Inflammatory macrophage treated with lipopolysaccharide for 1 hour (primary cell): ENCODE measurements around the gene NDC80.
"Not testable (repeated sequence)": the region's sequence is repeated elsewhere in the genome, so short reads cannot be mapped to it uniquely, and the experiment has no call there.

ENCODE experiments used
- DNase-seq, 2 donors: peaks; one replicate each; pipeline ENCODE4 v3.0.0-alpha.2; 2020 to 2022

Gene NDC80

DNA sequence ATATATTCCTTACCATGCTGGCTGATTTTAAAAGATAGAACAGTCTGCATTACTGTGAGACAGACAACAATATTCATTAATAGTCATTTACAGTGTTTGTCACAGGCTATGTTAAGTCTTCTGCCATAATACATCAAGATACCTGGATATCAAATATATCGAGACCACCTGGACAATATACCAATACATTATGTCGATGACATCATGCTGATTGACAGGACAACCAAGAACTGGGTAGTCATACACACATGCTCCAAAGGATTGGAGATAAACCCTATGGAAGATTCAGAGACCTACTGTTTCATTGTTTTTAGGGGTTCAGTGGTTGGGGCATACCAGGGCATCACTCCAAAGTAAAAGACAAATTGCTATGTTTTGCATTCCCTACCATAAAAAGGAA lies 57.6 kb downstream of the NDC80 start:
- no peak for DNase-seq

DNA sequence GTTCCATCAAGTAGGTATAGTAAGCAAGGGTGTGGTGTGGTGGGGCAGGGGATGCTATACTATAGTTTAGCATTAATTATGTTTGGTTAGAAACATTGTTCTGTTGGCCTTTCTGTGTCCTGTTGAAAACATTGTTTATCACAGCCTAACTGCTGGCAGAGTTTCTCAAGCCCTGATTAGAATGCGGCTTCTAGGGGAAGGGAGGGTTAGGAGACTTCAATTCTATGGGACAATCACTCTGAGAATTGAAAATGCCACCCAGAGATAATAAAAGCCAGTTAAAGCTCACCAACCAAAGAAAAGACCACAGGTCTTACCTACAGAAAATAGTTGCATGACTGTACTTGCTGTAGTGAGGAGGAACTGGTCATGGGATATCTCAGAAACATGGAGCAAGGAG lies 64.2 kb downstream of the NDC80 start:
- DNase-seq, result no peak

DNA sequence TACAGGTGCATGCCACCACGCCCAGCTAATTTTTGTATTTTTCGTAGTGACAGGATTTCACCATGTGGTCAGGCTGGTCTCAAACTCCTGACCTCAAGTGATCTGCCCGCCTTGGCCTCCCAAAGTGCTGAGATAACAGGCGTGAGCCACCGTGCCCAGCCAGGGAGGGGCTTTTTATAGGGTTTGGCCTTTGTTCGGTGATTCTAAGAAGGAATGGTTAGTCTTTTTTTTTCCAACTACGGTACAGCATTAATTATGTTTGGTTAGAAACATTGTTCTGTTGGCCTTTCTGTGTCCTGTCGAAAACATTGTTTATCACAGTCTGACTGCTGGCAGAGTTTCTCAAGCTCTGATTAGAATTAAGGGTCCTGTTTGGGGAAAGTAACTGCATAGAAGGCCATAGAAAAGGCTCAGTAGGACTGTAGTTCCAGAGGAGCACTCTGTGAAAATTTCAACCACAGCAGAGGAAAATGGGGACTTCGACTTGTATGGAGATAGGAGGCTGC lies 64.8 kb downstream of the NDC80 start:
- DNase-seq, result no peak

DNA sequence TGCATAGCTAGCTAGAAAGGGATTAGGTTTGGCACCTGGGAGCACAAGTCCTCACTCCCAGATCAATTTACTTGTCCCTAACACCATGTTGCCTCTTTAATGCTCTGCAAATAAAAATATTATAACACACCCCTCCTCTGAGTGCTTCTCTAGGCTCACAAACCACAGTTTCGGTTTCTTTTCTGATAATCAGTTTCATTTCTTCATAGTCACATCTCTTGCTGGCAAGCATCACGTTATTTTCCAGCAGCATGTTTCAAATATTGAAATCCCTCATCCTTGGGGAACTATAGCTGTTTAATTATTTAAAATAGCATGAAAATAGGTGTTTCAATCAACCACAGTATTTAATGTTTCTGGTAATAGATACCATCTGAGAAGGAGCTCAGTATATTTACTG lies 70.3 kb downstream of the NDC80 start:
- peak; percentile 69 to 96 for DNase-seq

DNA sequence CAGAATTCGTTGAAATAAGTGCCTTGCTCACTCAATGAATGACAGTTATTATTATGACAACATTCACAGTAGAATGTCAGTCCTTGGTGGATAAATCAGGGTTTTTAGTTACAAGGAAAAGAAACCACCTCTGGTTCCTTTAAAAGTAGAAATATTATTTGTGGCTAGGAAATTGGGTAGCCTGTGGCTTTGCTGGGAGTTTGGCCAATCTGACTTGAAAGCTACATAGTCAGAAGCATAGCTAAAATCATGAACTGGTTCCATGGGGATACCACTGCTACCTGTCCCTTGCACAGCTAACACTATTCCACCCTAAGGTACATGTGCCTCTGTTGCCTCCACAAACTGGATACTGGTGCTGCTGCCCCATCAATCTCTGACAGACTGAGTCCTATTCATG lies 71.4 kb downstream of the NDC80 start:
- no peak for DNase-seq

DNA sequence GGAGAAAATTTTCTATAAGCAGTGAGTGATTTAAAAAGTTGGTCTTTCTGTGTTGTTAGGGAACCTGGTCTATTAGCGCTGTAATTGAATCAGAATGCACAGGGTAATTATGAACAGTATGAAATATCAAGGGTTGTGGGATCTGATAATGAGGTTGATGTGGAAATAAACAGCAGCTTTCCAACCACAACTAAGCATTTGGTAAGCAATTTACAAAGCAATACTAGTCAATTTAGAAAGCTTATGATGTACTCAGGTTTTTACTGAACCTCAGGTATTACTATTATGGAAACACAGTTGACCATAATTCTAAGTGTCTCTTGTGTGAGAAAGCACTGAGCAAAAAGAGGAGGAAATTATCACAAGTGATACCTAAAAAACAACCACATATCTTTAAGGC lies 73.2 kb downstream of the NDC80 start:
- DNase-seq, result no peak

DNA sequence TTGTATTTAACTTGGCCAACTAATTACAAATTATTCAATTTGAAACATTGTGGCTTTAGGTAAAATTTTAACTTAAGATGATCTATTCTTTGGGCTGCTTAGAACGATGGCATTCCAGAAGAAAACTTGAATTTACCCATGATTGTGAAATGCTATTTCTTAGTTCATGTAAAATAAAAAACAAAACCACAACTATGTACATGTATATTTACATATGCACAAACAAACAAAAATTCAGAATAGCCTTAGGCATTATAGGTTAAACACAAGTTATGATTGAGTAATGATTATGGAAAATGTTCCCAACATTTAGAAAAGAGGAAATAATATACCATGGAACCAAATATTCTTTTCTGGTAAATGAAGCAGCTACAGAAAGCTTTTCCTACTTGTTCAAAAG lies 80.6 kb downstream of the NDC80 start:
- DNase-seq, result no peak

DNA sequence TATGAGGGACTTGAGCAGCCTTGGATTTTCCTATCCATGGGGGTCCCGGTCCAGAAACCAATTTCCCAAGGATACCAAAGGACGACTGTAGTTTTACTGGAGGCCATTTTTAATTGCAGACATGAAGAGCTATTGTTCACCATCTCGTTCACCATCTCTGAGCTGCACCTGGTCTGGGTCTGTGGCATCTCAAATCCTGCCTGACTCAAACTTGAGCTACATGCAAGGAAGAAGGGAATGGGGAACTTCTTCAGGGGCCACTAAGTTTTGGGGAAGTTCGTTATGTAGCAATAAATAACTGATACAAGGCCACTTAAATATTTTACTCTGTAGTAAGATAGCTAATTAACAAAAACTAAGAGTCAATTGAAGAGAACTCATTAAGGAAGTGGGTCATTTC lies 82.1 kb downstream of the NDC80 start:
- peak; percentile 49 to 63 for DNase-seq

DNA sequence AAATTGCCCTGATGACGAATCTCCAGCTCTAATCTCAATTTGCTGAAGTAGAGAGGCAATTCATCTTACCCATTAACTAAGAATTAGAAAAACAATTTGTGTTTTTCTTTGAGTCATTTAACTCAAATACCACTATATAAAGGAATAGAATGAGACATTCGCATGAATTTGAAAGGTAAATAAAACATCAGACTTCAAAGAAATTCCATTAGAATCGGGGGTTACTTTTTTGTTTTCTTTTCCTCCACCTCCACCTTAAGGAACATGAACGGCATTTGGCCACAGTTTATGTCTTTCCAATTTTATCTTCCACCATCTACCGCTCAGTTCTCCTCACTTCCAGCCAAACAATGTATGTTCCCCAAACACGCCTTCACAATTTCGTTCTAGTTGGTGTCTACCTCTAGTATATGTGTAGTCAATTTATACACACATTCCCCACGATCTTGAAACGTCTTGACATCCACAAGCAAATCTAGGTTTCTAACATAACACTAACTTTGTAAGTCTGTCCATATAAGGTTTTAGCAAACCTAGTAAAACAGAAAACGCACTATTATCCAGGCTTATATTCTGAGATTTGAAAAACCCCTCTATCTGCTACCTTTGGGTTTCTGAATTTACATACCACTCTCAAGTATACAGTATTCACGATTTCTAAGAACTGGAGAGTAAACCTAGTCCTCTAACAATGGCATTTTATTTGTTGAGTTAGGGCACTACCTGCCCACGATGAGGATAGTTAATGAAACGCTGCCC lies 83.0 kb downstream of the NDC80 start:
- DNase-seq, result no peak

DNA sequence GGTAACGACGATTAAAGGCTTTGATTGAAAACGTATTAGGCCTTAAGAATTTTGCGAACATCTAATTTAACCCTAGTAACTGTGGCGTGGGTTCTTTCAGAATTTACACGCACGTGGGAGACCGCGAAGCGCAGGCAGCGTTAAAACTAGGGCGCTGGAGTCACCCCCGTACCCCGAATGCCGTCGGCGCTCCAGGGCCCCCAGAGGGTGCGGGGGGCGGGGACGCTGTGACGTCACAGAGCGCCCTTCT lies 83.5 kb downstream of the NDC80 start:
- peak in 1 of 2 donors; percentile 40 for DNase-seq

DNA sequence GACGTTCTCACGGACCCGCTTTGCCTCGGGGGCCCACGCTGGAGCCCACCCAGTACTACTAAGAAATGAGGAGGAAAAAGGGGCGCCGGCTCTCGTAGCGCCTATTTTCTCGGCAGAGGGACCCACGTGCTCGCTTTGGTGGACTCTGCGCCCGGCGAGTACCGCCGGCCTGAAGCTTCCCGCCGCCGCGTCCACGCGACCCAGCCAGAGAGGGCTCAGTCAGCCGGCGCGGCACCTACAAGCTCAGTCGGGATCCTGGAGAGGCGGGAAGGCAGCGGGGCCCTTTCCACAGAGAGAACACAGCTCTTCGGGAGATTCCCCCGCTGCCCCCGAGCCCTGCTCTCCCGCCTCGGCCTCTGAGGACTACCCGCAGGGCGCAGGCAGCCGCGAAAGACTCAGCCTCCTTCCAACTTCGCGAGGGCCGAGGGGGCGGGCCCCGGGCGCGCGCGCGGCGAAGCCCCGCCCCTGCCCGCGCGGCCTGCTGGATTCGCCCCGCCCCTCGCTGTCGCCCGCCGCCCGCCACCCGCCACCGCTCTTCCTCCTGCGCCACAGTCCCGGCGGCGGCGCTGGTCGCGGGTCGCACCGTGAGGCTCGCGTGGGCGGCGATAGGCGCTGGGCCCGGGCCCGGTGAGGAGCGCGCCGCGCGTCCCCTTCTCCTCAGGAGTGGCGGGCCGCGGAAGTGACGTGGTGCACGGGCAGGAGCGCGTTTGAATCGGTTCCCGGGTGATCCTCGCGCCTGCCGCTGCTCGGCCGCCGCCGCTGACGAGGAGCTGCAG lies 84.0 kb downstream of the NDC80 start, which contains the start of gene SMCHD1:
TSS of gene SMCHD1 (plus strand) at position 549 of the 776 bp plus-strand sequence. CDS start 350 bp downstream, outside the sequence.
- peak; percentile 71 to 78 for DNase-seq

DNA sequence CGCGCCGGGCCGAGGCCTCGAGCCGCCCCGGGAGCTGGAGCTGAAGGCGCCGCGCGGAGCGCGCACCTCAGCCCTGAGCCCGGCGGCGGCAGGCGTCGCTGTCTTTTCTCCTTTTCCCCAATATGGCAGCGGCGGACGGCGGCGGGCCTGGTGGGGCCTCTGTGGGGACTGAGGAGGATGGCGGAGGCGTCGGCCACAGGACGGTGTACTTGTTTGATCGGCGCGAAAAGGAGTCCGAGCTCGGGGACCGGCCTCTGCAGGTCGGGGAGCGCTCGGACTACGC lies 84.5 kb downstream of the NDC80 start:
- no peak for DNase-seq

DNA sequence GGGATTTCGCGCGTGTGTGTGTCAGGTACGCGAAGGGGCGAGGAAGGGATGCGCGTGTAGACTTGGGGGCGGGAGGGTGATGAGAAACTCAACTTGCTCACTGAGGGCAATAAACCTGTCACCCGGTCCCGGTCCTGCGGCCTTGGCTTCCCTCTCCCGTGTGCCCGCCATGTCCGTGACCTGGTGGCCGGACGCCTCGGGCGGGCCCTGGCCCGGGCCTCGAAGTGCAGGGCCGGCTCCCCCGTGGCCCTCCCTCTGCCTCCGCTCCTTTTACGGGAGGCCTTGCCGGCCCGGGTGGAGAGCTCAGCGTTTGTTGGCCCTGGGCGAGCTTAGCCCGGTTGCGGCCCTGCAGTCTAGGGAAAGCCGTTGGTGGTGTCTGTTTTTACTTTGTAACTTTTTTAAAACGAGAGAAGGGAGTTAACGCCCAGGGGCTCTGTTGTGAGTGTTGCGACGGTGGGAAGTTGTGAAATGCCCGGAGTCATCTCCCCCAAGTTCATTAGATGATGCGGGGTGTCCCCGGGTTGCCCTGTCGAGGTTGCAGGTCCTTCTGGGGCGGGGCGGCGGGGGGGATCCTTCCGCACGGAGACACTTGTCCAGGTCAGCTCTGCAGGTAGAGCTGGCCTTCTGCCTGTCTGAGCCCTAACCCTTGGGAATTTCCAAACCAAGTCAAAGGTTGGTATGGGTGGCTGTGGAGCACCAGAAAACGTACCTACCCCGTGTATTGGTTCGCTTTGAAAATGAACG lies 85.1 kb downstream of the NDC80 start:
- peak; percentile 43 to 53 for DNase-seq

DNA sequence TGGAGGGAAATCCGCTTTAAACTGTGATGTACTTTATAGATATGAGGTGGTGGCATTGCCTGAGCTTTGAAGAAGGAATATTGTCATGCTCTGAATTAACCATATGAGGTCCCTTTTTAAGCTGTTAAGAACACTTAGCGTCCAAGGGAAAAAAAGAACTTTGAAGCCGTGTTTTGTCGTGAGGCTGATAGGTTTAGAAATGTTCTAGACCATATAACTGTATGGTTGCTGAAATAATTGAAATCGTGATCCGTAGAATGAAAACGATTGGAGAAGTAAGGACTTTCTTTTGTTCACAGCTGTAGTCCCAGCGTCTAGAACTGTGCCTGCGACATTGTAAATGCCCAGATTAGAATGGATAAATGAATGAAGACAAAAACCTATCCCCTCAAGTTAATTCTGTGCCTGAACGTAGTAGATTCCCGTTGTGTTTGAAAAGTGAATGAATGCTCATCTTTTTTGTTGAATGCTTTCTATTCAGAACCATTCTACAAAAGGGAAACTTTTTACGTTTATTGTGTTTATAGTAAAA lies 85.7 kb downstream of the NDC80 start:
- peak; percentile 7 to 23 for DNase-seq

DNA sequence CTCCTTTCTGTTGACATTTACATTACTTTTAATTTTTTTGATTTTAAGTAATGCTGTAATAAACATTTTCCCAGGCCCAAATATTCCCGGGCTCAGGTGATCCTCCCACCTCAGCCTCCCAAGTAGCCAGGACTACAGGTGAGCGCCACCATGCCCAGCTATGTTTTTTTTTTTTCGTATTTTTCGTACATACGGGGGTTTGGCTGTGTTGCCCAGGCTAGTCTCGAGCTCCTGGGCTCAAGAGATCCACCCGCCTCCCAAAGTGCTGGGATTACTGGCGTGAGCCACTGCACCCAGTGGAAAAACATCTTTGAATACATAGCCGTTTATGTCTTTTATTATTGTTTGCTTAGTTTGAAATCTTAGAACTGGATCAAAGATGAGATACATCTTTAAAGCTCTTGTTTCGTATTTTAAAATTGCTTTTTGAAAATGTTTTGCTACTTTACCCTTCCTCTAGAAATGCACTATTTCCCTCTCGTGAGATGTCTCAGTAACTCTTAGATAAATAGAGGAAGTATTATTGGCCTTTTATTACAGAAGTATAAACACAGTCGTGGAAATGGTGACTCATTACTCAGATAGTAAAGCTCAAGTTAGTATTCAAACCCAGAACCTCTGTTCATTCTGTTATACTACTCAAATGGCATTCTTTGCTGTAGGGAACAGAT lies 86.6 kb downstream of the NDC80 start:
- DNase-seq, result peak; percentile 71 to 77

DNA sequence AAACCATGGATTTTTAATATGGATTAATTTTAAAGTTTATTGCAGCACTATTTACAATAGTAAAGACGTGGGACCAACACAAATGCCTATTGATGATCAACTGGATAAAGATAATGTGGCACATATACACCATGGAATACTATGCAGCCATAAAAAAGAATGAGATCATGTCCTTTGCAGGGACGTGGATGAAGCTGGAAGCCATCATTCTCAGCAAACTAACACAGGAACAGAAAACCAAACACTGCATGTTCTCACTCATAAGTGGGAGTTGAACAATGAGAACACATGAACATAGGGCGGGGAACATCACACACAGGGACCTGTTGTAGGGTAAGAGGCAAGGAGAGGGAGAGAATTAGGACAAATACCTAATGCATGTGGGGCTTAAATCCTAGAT lies 89.5 kb downstream of the NDC80 start:
- not testable (repeated sequence) for DNase-seq

DNA sequence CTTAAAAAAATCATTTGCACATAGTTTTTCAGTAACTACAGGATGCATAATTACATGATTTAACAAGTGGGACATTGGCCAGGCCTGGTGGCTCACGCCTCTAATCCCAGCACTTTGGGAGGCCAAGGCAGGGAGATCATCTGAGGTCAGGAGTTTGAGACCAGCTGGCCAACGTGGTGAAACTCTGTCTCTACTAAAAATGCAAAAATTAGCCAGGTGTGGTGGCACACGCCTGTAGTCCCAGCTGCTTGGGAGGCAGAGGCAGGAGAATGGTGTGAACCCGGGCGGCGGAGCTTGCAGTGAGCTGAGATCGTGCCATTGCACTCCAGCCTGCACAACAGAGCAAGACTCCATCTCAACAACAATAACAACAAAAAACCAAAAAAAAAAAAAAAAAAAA lies 90.9 kb downstream of the NDC80 start:
- DNase-seq, result not testable (repeated sequence)

DNA sequence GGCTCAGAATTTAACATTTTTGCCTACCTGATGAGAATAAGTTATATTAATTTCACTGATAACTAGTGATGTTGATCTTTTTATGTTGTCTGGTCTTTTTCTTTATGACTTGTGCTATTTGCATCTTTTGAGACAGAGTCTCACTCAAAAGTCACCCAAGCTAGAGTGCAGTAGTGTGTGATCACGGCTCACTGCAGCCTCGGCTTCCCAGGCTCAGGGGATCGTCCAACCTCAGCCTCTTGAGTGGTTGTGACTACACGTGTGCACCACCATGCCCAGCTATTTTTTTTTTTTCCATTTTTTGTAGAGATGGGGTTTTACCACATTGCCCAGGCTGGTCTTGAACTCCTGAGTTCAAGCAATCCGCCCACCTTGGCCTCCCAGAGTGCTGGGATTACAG lies 91.6 kb downstream of the NDC80 start:
- DNase-seq, result no peak
